HepG2 (cell line): ENCODE measurements around the gene NPW. TPM values are rescaled to one million over a fixed set of nuclear protein-coding genes. Genes with fewer than 3 reads are reported as not detected.

Experiments
- ADNP ChIP-seq: sonication (generic); formaldehyde crosslinking; IDR thresholded peaks from 2 replicates; pipeline ENCODE4 v1.4.0; 2020; ENCODE audit warnings: missing genetic modification reagents
- BRD4 ChIP-seq: sonication (generic); formaldehyde crosslinking; IDR thresholded peaks from 2 replicates; pipeline ENCODE4 v1.4.0; 2020; ENCODE audit warnings: missing genetic modification reagents
- CEBPB ChIP-seq: IDR thresholded peaks from 2 replicates; pipeline ENCODE4 v1.6.1; 2011; ENCODE audit warnings: low read depth, low read length, improper control_type of control experiment, borderline replicate concordance
- EZH2 ChIP-seq: conservative IDR thresholded peaks from 2 replicates; pipeline ENCODE4 v1.6.1; 2012; ENCODE audit warnings: mild to moderate bottlenecking, low read depth, low read length, moderate library complexity
- HCFC1 ChIP-seq: fragments of 150-350 bp; IDR thresholded peaks from 2 replicates; pipeline ENCODE4 v1.6.1; 2014; ENCODE audit warnings: low read depth, low read length
- HNF4G ChIP-seq, 2 experiments: sonication (generic) in 1 of 2; formaldehyde crosslinking in 1 of 2; IDR thresholded peaks; 2 replicates each; pipeline versions ENCODE4 v1.4.0 to v1.6.1; 2011 to 2020; ENCODE audit warnings: borderline replicate concordance in 2 of 2, low read depth in 2 of 2, mild to moderate bottlenecking in 2 of 2, low read length in 1 of 2, missing genetic modification reagents in 1 of 2, moderate library complexity in 1 of 2
- NCOA1 ChIP-seq: sonication (generic); formaldehyde crosslinking; IDR thresholded peaks from 2 replicates; pipeline ENCODE4 v1.9.0; 2021; ENCODE audit warnings: missing genetic modification reagents
- NR2F1 ChIP-seq, 2 experiments: fragments of 450-650 bp in 1 of 2; formaldehyde crosslinking in 1 of 2; IDR thresholded peaks; 2 replicates each; pipeline versions ENCODE4 v1.5.0 to v1.6.1; 2016 to 2020; ENCODE audit warnings: mild to moderate bottlenecking in 1 of 2, missing compliant biosample characterization in 1 of 2, missing genetic modification reagents in 1 of 2, moderate library complexity in 1 of 2
- POLR2G ChIP-seq: fragments of 200-400 bp; formaldehyde crosslinking; IDR thresholded peaks from 2 replicates; pipeline ENCODE4 v1.6.1; 2018; ENCODE audit warnings: mild to moderate bottlenecking, low read depth, low read length, moderate library complexity
- RCOR2 ChIP-seq: IDR thresholded peaks from 2 replicates; pipeline ENCODE4 v1.6.1; 2016; ENCODE audit warnings: missing biosample characterization, missing genetic modification reagents
- SKI ChIP-seq: fragments of 450-650 bp; IDR thresholded peaks from one replicate; pipeline ENCODE4 v1.6.1; 2018; ENCODE audit warnings: mild to moderate bottlenecking; ENCODE audit not compliant: partially characterized antibody
- SPEN ChIP-seq: sonication (generic); formaldehyde crosslinking; IDR thresholded peaks from 2 replicates; pipeline ENCODE4 v1.5.1; 2020; ENCODE audit warnings: low read depth, mild to moderate bottlenecking, missing genetic modification reagents
- SRSF1 ChIP-seq: fragments of 200-400 bp; formaldehyde crosslinking; optimal IDR thresholded peaks from 2 replicates; pipeline ENCODE3; 2017; ENCODE audit warnings: mild to moderate bottlenecking, low read depth, low read length, moderate library complexity
- ZNF432 ChIP-seq: sonication (generic); formaldehyde crosslinking; IDR thresholded peaks from 2 replicates; pipeline ENCODE4 v1.5.0; 2020; ENCODE audit warnings: missing genetic modification reagents, mild to moderate bottlenecking, borderline replicate concordance
- ZNF652 ChIP-seq: IDR thresholded peaks from 2 replicates; pipeline ENCODE4 v1.6.1; 2016; ENCODE audit warnings: low read depth, borderline replicate concordance
- ZNF891 ChIP-seq: sonication (generic); formaldehyde crosslinking; IDR thresholded peaks from 2 replicates; pipeline ENCODE4 v1.5.0; 2020; ENCODE audit warnings: mild to moderate bottlenecking, missing genetic modification reagents
- polyA plus RNA-seq, 8 experiments: library from polyadenylated mRNA; depleted of rRNA in 3 of 8; stranded (reverse) in 7 of 8; unstranded in 1 of 8; fragments of >200 nt; fragmentation: Illumina TruSeq in 4 of 8; extraction: Trizol in 4 of 8; gene quantifications; 2 replicates each; pipeline versions ENCODE4 v1.2.1 to v1.2.3, GENCODE V29; 2011 to 2016; ENCODE audit warnings: low read depth in 4 of 8, missing spikeins in 1 of 8, mixed read lengths in 1 of 8; ENCODE audit not compliant: insufficient read depth in 1 of 8
- total RNA-seq, 5 experiments: library from RNA; depleted of rRNA; stranded (reverse); fragments of >200 nt; fragmentation: Illumina TruSeq; extraction: Trizol; gene quantifications; 2 replicates each; pipeline ENCODE4 v1.2.3, GENCODE V29; 2016; ENCODE audit warnings: low read depth in 1 of 5
- TF ChIP-seq, protein P1 (sequence below): sonication (generic); formaldehyde crosslinking; IDR thresholded peaks from 2 replicates; pipeline ENCODE4 v1.5.0; 2020; ENCODE audit warnings: mild to moderate bottlenecking, missing genetic modification reagents
- TF ChIP-seq, protein P2 (sequence below): sonication (generic); formaldehyde crosslinking; conservative IDR thresholded peaks from 2 replicates; pipeline ENCODE4 v1.4.0; 2020; ENCODE audit warnings: missing genetic modification reagents
- TF ChIP-seq, protein P3 (sequence below): sonication (generic); formaldehyde crosslinking; IDR thresholded peaks from 2 replicates; pipeline ENCODE4 v1.4.0; 2020; ENCODE audit warnings: mild to moderate bottlenecking, missing genetic modification reagents, borderline replicate concordance
- TF ChIP-seq, protein P4 (sequence below): IDR thresholded peaks from 2 replicates; pipeline ENCODE4 v1.6.1; 2016; ENCODE audit warnings: mild to moderate bottlenecking, missing biosample characterization, missing genetic modification reagents
- TF ChIP-seq, protein P5 (sequence below): IDR thresholded peaks from 2 replicates; pipeline ENCODE4 v1.6.1; 2016; ENCODE audit warnings: low read depth, control low read depth

NPW gene
- total and polyA plus RNA-seq, 2 of the 13 experiments (the other 11 are each of a cell fraction or from before 2014, with no cell fraction given): 0.24 to 0.97 TPM

DNA sequence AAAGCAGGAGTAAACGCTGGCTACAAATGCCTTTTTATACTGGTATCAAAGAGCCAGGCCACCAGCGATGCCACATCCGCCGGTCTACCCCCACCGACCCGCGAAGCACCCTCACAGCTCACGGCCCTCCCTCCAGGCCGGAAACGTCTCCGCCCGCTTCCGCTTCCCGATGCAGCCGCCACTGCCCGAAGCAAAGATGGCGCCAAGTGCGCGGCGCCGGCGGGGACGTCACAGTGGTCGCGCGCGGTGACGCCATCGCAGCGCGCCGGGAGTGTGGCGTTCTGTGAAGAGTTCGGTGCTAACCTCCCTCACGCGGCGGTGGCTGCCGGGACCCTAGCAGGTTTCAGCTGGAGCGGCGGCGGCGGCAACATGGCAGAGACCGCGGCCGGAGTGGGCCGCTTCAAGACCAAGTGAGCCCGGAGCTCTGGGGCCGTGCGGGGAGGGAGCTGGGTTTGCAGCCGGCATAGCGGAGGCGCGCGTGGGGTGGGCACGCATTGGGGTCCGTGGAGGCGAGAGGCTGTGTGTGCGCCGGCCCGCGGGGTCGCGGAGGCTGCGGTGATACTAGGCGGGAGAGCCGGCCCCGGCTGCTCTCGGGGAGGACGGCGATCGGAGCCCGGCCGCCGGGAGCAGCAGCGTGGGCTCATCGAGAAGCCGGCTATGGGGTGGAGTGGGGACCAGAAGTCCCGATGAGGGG is 47.6 kb upstream of the NPW start, which contains the start of gene TBL3 (continued):
- TF ChIP-seq ZNF432: no peak
- TF ChIP-seq ZNF652 (CRISPR knock-in tag): no peak
- peak; percentile 99 for TF ChIP-seq SPEN (CRISPR knock-in tag)
- TF ChIP-seq BRD4 (CRISPR knock-in tag): peak; percentile 85
- no peak for TF ChIP-seq ZNF891 (CRISPR knock-in tag)
- TF ChIP-seq, protein P1, sequence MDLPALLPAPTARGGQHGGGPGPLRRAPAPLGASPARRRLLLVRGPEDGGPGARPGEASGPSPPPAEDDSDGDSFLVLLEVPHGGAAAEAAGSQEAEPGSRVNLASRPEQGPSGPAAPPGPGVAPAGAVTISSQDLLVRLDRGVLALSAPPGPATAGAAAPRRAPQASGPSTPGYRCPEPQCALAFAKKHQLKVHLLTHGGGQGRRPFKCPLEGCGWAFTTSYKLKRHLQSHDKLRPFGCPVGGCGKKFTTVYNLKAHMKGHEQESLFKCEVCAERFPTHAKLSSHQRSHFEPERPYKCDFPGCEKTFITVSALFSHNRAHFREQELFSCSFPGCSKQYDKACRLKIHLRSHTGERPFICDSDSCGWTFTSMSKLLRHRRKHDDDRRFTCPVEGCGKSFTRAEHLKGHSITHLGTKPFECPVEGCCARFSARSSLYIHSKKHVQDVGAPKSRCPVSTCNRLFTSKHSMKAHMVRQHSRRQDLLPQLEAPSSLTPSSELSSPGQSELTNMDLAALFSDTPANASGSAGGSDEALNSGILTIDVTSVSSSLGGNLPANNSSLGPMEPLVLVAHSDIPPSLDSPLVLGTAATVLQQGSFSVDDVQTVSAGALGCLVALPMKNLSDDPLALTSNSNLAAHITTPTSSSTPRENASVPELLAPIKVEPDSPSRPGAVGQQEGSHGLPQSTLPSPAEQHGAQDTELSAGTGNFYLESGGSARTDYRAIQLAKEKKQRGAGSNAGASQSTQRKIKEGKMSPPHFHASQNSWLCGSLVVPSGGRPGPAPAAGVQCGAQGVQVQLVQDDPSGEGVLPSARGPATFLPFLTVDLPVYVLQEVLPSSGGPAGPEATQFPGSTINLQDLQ (CRISPR knock-in tag): peak; percentile 82; the same call in 1 of the 2 replicates
- TF ChIP-seq HCFC1: peak; percentile 98
- TF ChIP-seq NR2F1 (CRISPR knock-in tag; IDR thresholded peaks at IDR 0.05): no peak
- TF ChIP-seq HNF4G (IDR thresholded peaks at IDR 0.05; ENCODE audit: borderline replicate concordance, low read depth, low read length): no peak
- TF ChIP-seq HNF4G (CRISPR knock-in tag; IDR thresholded peaks at IDR 0.05; ENCODE audit: borderline replicate concordance, low read depth): peak; percentile 36; the same call in 1 of the 2 replicates
- TF ChIP-seq, protein P2, sequence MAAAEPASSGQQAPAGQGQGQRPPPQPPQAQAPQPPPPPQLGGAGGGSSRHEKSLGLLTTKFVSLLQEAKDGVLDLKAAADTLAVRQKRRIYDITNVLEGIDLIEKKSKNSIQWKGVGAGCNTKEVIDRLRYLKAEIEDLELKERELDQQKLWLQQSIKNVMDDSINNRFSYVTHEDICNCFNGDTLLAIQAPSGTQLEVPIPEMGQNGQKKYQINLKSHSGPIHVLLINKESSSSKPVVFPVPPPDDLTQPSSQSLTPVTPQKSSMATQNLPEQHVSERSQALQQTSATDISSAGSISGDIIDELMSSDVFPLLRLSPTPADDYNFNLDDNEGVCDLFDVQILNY (CRISPR knock-in tag): peak; percentile 82; the same call in 1 of the 2 replicates
- no peak; the same call in 1 of the 2 replicates for TF ChIP-seq ADNP (CRISPR knock-in tag)
- no peak for TF ChIP-seq CEBPB
- peak; percentile 91 for TF ChIP-seq POLR2G
- TF ChIP-seq, protein P3, sequence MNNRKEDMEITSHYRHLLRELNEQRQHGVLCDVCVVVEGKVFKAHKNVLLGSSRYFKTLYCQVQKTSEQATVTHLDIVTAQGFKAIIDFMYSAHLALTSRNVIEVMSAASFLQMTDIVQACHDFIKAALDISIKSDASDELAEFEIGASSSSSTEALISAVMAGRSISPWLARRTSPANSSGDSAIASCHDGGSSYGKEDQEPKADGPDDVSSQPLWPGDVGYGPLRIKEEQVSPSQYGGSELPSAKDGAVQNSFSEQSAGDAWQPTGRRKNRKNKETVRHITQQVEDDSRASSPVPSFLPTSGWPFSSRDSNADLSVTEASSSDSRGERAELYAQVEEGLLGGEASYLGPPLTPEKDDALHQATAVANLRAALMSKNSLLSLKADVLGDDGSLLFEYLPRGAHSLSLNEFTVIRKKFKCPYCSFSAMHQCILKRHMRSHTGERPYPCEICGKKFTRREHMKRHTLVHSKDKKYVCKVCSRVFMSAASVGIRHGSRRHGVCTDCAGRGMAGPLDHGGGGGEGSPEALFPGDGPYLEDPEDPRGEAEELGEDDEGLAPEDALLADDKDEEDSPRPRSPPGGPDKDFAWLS (CRISPR knock-in tag): 0 out of 2 replicates have a peak, but pooled peaks have one; percentile 23
- no peak for TF ChIP-seq RCOR2 (CRISPR knock-in tag)
- TF ChIP-seq, protein P4, sequence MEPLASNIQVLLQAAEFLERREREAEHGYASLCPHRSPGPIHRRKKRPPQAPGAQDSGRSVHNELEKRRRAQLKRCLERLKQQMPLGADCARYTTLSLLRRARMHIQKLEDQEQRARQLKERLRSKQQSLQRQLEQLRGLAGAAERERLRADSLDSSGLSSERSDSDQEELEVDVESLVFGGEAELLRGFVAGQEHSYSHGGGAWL (CRISPR knock-in tag): 0 out of 2 replicates have a peak, but pooled peaks have one; percentile 34
- no peak for TF ChIP-seq SRSF1
- TF ChIP-seq, protein P5, sequence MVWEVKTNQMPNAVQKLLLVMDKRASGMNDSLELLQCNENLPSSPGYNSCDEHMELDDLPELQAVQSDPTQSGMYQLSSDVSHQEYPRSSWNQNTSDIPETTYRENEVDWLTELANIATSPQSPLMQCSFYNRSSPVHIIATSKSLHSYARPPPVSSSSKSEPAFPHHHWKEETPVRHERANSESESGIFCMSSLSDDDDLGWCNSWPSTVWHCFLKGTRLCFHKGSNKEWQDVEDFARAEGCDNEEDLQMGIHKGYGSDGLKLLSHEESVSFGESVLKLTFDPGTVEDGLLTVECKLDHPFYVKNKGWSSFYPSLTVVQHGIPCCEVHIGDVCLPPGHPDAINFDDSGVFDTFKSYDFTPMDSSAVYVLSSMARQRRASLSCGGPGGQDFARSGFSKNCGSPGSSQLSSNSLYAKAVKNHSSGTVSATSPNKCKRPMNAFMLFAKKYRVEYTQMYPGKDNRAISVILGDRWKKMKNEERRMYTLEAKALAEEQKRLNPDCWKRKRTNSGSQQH: peak; percentile 94
- peak; percentile 60; the same call in 1 of the 2 replicates for TF ChIP-seq NCOA1 (CRISPR knock-in tag)
- TF ChIP-seq SKI: peak; percentile 47
- TF ChIP-seq EZH2: no peak
